NCI-H2196 treated with DMSO at 0.1 percent for 48 hours (cell line): ENCODE results near the gene POMGNT1.
"Not testable (repeated sequence)": the region's sequence is repeated elsewhere in the genome, so short reads cannot be mapped to it uniquely, and the experiment has no call there.

ENCODE experiments used
- DNase-seq: peaks from one replicate; lab custom pipeline; 2025; ENCODE audit not compliant: unreplicated experiment; lab: John Stamatoyannopoulos, UW

Gene POMGNT1

DNA sequence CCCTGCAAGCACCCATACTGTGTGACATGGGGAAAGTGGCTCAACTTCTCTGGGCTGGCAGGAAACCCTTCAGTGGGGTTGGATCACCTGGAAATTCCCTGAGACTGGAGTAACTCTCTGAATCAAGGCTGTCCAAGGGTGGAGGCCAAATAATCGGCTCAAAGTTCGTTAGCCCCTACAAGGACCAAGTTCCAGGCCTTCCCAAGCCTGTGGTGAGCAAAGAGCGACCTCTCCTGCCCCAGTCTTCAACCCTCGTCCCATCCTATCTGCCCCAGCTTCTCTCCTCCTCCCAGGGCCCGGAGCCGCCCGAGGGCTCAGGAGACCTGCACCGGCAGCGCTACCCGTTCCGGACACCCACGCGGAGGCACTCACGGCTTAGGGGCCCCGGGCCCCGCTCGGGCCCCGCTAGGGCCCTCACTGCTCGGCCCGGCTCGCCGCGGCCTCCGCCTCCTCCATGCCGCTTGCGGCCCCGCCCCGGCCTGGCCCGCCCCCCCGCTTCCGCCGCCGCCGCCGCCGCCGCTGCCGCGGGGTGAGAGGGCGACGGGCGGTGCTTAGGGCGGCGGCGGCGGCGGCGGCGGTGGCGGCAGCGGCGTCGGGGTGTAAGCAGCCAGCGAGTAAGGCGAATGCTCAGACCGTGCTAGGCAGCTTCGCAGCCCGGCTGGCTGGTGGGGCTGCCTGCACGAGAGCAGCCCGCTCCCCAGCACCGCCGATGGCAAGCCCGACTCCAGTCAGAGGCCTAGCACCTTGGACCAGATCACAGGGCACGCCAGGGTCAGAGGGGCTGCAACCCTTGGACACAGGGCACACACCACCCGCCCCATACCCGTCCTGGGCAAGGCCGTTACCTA lies at the start of gene POMGNT1:
TSS of gene POMGNT1 (minus strand) at position 471 of the 848 bp plus-strand sequence. CDS start 613 bp downstream, outside the sequence.
- DNase-seq = peak; percentile 64

DNA sequence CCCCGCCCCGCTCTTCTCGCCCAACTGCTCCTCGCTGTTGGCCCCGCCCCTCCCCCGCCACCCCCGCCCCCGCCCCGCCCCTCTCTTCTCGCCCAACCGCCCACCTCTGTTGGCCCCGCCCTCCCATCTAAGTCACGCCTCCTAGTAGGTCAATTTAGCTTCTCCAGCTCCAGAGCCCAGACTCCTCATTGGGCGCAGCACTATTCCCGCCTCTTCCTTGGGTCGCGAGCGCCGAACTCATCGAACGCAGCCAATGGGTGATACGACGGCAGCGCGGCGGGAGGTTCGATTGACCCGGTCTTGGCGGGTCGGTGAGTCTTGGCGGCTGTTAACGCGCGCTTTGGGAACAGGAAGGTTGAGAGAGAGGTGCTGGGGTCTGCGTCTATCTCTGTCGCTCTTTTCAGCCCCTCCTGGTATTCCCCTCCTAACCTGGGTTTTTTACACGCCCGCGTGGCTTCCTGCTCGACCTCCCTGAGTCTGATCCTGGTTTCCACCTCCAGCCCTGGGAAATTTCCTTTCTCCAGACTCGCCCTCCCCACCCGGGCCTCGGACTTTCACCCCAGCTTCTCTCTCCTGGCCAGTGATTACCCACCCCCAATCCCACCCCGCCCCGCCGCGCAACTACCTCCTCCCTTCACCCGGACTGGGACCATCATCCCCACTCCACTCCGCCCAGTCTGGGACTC lies 49.3 kb upstream of the POMGNT1 start, which contains the start of gene RAD54L:
TSS of gene RAD54L (plus strand) at position 328 of the 686 bp plus-strand sequence. CDS start 643 bp downstream, outside the sequence.
- DNase-seq = peak; percentile 99

DNA sequence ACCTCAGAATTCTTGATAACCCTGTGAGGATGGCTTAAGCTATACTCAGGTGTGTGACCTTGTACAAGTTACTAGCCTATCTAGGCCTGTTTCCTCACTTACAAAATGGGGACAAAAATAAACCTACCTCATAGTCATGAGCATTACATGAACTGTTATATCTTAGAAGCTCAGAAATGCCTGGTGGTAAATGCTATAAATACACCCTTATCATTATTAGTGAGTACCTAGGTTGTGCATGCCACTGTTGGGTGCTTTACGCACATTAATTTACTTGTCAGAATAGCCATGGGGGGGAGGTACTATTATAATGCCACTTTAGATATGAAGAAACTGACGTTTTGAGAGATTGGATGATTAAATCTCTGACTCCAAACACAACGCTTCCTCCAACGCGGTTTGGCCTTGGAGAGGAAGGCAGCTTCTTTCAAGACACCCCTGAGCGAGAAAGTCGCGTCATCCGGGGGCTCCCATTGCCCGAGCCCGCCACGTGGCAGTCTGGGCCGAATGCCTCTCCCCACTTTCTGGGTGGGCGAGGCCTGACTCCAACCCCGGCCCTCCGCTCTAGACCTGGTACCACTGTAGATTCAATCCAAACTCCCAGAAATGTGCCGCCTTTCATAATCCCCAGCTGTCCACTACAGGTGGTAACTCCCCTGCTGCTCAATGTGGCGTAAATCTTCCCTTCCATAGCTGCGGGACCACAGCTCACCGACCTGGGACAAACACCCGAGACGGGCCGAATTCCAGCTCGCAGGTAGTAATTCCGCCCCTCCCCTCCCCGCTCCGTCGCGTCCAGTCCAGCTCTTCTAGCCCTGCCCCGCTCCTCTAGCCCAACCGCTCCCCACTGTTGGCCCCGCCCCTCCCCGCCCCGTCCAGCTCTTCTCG lies 48.6 kb upstream of the POMGNT1 start:
- peak; percentile 99 for DNase-seq

DNA sequence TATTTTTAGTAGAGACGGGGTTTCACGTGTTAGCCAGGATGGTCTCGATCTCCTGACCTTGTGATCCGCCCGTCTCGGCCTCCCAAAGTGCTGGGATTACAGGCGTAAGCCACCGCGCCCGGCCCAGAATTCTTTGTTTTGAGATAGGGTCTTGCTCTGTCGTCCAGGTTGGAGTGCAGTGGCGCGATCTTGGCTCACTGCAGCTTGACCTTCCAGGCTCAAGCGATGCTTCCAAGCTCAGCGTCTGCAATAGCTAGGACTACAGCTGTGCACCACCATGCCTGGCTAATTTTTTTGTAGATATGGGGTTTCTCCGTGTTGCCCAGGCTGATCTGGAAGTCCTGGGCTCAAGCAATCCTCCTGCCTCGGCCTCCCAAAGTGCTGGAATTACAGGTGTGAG lies 47.9 kb upstream of the POMGNT1 start:
- DNase-seq = not testable (repeated sequence)

DNA sequence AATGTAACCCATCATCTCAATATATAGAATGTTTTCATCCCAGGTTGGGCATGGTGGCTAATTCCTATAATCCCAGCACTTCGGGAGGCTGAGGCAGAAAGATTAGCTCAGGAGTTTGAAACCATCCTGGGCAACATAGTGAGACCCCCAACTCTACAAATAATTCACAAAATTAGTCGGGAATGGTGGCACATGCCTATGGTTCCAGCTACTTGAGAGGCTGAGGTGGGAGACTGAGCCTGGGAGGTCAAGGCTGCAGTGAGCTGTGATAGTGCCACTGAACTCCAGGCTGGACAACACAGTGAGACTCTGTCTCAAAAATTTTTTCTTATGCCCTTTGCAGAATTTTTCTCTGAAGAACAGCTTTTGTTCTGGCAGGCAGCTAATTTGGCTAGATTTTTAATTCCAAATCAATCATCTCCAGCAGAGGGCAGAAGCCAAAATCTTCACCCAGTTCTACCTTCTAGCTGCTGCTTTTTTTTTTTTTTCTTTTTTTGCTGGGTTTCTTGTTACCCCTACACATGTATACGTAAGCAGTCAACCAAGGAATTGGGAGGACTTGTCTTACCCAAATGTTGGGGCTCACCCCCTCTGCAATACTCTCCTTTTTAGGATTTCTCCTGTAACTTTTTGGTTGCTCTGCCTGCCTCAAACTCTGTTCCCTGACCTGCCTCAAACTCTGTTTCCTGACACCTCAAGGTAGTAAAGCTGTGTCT lies 46.6 kb upstream of the POMGNT1 start:
- no peak for DNase-seq

DNA sequence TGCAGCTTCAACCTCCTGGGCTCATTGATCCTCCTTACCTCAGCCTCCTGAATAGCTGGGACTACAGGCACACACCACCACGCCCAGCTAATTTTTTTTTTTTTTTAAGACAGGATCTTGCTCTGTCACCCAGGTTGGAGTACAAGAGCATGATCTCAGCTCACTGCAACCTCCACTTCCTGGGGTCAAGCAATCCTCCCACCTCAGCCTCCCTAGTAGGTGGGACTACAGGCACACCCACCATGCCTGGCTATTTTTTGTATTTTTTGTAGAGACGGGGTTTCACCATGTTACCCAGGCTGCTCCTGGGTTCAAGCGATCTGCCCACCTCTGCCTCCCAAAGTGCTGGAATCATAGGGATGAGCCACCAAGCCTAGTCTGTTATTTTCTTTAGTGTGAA lies 45.6 kb upstream of the POMGNT1 start:
- not testable (repeated sequence) for DNase-seq

DNA sequence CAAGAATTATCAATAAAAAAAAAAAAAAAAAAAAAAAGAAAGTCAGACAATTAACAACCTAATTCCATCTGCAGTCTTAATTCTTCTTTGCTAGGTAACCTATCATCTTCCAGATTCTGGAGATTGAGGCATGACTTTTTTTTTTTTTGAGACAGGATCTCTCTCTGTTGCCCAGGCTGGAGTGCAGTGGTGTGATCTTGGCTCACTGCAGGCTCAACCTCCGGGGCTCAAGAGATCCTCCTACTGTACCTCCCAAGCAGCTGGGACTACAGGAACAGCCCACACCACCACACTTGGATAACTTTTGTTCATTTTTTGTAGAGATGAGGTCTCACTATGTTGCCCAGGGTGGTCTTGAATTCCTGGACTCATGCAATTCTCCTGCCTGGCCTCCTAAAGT lies 44.7 kb upstream of the POMGNT1 start:
- no peak for DNase-seq

DNA sequence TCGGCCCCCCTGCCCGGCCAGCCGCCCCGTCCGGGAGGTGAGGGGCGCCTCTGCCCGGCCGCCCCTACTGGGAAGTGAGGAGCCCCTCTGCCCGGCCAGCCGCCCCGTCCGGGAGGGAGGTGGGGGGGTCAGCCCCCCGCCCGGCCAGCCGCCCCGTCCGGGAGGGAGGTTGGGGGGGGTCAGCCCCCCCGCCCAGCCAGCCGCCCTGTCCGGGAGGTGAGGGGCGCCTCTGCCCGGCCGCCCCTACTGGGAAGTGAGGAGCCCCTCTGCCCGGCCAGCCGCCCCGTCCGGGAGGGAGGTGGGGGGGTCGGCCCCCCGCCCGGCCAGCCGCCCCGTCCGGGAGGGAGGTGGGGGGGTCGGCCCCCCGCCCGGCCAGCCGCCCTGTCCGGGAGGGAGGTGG lies 43.5 kb upstream of the POMGNT1 start:
- not testable (repeated sequence) for DNase-seq

DNA sequence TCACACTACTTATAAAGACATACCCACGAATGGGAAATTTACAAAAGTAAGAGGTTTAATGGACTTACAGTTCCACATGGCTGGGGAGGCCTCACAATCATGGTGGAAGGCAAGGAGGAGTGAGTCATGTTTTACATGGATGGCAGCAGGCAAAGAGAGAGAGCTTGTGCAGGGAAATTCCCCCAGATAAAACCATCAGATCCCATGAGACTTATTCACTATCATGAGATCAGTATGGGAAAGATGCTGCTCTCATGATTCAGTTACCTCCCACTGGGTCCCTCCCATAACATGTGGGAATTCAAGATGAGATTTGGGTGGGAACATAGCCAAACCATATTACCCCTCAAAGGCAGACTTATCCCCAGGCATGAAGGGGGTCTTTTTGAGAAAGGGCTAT lies 40.6 kb upstream of the POMGNT1 start:
- DNase-seq = not testable (repeated sequence)

DNA sequence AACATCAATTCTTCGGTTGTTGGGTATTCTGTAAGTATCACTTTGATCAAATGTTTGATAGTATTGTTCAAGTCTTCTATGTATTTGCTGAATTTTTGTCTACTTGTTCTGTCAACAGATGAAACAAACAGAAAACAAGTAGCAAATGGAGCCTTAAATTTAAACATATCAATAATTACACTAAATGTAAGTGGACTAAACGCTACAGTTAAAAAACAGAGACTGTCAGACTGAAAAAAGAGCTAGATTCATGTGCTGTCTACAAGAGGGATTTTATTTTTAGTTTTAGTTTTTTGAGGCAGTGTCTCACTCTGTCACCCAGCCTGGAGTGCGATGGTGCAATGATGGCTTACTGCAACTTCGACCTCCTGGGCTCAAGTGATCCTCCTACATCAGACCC lies 38.6 kb upstream of the POMGNT1 start:
- DNase-seq = no peak

DNA sequence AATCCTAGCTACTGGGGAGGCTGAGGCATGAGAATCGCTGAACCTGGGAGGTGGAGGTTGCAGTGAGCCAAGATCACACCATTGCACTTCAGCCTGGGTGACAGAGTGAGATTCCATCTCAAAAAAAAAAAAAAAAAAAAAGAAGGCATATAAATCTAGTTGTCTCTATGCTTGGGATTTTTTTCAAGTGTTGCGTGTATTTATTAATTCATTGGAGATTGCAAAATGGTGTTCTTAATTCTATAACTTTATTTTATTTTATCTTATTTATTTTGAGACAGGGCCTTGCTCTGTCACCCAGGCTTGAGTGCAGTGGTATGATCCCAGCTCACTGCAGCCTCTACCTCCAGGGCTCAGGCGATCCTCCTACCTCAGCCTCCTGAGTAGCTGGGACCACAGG lies 33.0 kb upstream of the POMGNT1 start:
- DNase-seq = not testable (repeated sequence)

DNA sequence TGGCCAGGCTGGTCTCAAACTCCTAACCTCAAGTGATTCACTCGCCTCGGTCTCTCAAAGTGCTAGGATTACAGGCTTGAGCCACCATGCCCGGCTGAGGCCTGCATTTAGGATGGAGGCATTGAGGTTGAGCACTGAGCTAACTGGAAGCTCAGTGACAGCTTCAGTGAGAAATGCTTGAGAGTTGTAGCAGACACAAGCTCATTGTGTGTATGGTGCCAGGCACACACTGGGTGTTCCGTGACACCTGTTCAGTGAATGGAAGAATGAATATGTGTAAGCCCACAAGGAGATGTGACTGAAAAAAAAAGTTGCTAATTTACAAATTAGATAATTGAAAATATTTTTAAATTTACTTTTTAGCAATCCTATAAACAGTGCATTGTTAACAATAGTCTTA lies 26.7 kb upstream of the POMGNT1 start:
- no peak for DNase-seq

DNA sequence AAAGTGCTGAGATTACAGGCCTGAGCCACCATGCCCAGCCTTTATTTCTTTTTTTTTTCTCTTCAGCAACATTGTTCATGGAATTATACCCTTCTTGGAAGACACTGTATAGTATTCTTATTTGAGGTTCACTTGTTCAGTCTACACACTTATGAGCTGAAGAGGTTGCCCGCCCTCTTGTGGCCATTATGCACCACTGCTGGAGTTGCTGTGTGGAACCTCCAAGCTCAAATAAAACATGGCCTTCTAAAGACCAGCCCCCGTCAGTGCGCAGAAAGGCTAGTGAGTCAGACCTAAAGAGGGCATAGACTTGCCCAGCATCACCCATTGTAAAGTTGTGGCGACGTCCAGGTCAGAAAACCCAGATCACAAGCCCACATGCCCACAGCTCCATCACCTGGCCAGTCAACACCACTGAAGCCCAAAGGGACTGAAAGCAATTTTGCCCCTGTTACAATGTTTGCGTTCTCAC lies 25.3 kb upstream of the POMGNT1 start:
- DNase-seq = peak; percentile 86

DNA sequence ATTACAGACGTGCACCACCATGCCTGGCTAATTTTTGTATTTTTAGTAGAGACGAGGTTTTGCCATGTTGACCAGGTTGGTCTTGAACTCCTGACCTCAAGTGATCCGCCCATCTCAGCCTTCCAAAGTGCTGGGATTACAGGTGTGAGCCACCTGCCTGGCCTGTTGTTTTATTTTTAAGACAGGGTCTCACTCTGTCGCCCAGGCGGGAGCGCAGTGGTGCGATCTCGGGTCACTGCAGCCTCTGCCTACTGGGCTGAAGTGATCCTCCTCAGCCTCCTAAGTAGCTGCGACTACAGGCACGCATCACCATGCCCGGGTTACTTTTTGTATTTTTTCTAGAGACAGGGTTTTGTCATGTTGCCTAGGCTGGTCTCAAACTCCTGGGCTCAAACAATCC lies 24.8 kb upstream of the POMGNT1 start:
- DNase-seq = not testable (repeated sequence)

DNA sequence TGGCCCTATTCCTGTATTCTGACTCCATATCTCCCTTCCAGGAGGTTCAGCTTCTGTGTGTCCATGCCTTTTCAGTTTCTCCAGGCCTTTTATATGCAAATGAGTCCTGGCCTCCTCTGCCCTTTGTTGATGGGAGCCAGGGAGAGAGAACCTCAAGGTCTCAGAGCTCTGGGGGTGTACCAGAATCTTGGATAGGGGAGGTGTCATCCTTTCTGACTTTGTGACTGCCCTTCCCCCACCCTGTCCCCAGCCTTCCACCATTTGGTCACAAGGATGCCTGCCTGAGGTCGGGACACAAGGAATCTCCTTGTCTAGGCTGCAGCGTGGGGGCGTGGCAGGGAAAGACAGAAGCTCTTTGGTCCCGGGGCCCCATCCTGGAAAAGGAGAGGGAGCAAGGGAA lies 23.5 kb upstream of the POMGNT1 start:
- DNase-seq = no peak

DNA sequence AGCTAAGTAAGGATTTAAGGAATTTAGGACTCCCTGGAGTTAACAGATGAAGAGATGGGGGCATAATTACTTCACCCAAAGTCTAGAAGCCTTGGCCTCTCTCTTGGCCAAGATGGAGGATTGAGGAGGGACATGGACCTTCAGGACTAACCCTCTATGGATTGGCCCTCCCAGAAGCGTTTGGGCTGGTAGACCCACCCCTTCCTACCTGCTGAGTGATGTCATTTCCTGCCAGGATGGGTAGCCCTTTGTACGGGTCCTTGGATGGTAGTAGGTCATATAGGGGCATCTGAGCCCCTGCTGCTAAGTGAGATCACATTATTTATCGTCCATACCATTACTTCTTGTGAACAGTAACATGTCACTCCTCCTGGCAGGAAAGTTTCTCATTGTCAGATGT lies 22.6 kb upstream of the POMGNT1 start:
- no peak for DNase-seq

DNA sequence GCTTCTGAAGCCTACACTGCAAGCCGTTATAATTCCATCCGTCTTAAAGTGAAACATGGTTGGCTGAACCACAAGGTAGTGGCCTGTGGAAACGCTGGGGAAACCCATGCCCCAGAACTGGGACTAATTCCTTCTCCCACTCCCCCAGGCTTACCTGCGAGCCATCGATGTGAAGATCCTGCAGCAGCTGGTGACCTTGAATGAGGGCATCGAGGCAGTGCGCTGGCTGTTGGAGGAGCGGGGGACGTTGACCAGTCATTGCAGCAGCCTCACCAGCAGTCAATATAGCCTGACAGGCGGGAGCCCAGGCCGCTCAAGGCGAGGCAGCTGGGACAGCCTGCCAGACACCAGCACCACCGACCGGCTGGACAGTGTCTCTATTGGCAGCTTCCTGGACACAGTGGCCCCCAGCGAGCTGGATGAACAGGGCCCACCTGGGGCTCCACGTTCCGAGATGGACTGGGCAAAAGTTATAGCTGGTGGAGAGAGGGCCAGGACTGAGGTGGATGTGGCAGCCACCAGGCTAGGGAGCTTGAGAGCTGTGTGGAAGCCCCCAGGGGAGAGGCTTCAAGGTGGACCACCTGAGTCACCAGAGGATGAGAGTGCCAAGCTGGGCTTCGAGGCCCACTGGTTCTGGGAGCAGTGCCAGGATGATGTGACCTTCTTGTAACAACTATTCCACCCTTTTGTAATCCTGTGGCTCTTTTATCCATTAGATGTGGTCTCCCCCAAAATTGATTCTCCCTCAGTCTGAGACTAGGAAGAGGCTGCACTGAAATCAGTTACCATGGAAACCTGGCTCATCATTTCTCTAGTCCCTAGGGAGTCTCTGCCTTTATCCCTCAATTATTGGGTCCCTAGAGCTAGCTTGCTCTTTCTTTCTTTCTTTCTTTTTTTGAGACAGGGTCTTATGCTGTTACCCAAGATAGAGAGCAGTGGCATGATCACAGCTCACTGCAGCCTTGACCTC lies 21.6 kb upstream of the POMGNT1 start:
- DNase-seq = no peak

DNA sequence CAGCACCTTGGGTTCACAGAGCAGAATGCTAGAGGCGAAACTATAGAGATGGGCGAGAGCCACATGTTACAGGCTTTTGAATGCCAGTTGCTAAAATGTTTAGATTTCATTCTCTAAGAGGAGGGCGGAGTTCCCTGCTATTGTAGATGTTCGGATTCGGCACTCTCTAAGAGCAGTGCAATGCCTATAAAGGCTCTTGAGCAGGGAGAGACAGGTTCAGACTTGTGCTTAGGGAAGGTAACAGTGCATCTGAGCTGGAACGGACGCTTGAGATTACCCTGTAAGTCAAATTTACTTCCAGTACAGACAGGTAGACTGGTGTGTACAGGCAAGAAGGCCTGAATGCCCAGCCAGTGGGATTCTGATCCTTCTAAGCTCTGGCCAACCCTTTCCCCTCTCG lies 20.2 kb upstream of the POMGNT1 start:
- DNase-seq = peak; percentile 69

DNA sequence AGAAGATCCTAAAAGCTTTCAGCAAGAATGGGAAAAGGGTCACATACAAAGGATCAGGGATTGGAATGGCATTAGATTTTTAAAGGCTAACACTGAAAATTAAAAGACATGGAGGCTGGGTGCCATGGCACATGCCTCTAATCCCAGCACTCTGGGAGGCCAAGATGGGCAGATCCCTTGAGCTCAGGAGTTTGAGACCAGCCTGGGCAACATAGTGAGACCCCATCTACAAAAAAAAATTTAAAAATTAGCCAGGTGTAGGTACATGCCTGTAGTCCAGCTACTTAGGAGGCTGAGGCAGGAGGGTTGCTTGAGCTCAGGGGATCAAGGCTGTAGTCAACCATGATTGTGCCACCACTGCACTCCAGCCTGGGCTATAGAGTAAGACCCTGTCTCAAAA lies 17.3 kb upstream of the POMGNT1 start:
- DNase-seq = no peak
